Neural cell (in vitro differentiated cells): Measurements from ENCODE around the gene WIPF2.

Experiments used
- EP300 ChIP-seq: fragments of 450-650 bp; conservative IDR thresholded peaks from 2 replicates; pipeline ENCODE4 v1.6.1; 2014; ENCODE audit warnings: antibody characterized with exemption, mild to moderate bottlenecking, moderate library complexity; ENCODE audit not compliant: poor library complexity, severe bottlenecking
- EZH2 ChIP-seq: fragments of 200-600, 300-800 bp; shearing (Covaris generic), sonication (generic); IDR thresholded peaks from 2 replicates; pipeline ENCODE4 v1.6.1; 2014; ENCODE audit warnings: antibody characterized with exemption, low read length, borderline replicate concordance, mild to moderate bottlenecking; ENCODE audit not compliant: insufficient read depth, poor library complexity, severe bottlenecking
- MXI1 ChIP-seq: fragments of 450-650 bp; conservative IDR thresholded peaks from 2 replicates; pipeline ENCODE4 v1.6.1; 2014; ENCODE audit warnings: antibody characterized with exemption, mild to moderate bottlenecking; ENCODE audit not compliant: poor library complexity, severe bottlenecking
- POLR2AphosphoS5 ChIP-seq: IDR thresholded peaks from 2 replicates; pipeline ENCODE4 v1.6.1; 2012
- RAD21 ChIP-seq: fragments of 450-650 bp; conservative IDR thresholded peaks from 2 replicates; pipeline ENCODE4 v1.6.1; 2014; ENCODE audit warnings: antibody characterized with exemption, mild to moderate bottlenecking, moderate library complexity
- SMC3 ChIP-seq: fragments of 450-650 bp; conservative IDR thresholded peaks from 2 replicates; pipeline ENCODE4 v1.6.1; 2014; ENCODE audit warnings: antibody characterized with exemption, mild to moderate bottlenecking, moderate library complexity; ENCODE audit not compliant: poor library complexity
- TAF1 ChIP-seq: IDR thresholded peaks from 2 replicates; pipeline ENCODE4 v1.6.1; 2012; ENCODE audit warnings: low read depth
- TF ChIP-seq, protein P1 (sequence below): fragments of 450-650 bp; IDR thresholded peaks from 2 replicates; pipeline ENCODE4 v1.5.1; 2014; ENCODE audit warnings: antibody characterized with exemption, mild to moderate bottlenecking, moderate library complexity; ENCODE audit not compliant: poor library complexity, severe bottlenecking
- TF ChIP-seq, protein P2 (sequence below): IDR thresholded peaks from 2 replicates; pipeline ENCODE4 v1.6.1; 2012; ENCODE audit warnings: borderline replicate concordance

DNA sequence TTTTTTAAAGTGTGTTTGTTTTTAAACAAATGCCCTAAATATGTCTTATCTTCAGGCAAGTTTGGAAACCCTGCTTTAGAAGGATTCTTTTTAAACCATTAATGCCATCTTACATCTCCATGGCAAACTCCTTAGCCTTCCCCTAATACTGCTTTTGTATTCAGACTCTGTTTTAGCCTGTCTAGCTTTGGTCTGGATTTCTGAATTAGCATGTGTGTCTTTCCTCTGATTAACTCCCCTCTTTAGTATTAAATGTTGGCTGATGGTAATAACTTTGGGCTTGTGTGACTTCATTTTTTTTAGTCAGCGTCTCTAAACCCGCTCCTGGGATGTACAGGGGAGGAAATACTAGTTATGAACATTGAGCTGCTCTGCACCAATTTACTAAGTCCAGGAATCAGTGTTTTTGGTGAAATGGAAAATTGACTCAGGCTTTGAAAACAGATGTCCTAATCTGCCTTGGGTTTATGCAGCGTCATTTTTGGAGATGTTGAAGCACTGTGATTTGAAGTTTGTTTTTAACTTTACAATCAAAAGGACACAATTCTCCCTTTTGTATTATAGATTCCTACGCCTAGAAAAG lies 22.2 kb downstream of the WIPF2 start:
- TF ChIP-seq, protein P1, sequence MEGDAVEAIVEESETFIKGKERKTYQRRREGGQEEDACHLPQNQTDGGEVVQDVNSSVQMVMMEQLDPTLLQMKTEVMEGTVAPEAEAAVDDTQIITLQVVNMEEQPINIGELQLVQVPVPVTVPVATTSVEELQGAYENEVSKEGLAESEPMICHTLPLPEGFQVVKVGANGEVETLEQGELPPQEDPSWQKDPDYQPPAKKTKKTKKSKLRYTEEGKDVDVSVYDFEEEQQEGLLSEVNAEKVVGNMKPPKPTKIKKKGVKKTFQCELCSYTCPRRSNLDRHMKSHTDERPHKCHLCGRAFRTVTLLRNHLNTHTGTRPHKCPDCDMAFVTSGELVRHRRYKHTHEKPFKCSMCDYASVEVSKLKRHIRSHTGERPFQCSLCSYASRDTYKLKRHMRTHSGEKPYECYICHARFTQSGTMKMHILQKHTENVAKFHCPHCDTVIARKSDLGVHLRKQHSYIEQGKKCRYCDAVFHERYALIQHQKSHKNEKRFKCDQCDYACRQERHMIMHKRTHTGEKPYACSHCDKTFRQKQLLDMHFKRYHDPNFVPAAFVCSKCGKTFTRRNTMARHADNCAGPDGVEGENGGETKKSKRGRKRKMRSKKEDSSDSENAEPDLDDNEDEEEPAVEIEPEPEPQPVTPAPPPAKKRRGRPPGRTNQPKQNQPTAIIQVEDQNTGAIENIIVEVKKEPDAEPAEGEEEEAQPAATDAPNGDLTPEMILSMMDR: no peak
- TF ChIP-seq POLR2AphosphoS5 (no peak), EZH2 (no peak), RAD21 (no peak), EP300 (no peak), SMC3 (no peak), TAF1 (no peak), MXI1 (no peak)
- TF ChIP-seq, protein P2, sequence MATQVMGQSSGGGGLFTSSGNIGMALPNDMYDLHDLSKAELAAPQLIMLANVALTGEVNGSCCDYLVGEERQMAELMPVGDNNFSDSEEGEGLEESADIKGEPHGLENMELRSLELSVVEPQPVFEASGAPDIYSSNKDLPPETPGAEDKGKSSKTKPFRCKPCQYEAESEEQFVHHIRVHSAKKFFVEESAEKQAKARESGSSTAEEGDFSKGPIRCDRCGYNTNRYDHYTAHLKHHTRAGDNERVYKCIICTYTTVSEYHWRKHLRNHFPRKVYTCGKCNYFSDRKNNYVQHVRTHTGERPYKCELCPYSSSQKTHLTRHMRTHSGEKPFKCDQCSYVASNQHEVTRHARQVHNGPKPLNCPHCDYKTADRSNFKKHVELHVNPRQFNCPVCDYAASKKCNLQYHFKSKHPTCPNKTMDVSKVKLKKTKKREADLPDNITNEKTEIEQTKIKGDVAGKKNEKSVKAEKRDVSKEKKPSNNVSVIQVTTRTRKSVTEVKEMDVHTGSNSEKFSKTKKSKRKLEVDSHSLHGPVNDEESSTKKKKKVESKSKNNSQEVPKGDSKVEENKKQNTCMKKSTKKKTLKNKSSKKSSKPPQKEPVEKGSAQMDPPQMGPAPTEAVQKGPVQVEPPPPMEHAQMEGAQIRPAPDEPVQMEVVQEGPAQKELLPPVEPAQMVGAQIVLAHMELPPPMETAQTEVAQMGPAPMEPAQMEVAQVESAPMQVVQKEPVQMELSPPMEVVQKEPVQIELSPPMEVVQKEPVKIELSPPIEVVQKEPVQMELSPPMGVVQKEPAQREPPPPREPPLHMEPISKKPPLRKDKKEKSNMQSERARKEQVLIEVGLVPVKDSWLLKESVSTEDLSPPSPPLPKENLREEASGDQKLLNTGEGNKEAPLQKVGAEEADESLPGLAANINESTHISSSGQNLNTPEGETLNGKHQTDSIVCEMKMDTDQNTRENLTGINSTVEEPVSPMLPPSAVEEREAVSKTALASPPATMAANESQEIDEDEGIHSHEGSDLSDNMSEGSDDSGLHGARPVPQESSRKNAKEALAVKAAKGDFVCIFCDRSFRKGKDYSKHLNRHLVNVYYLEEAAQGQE: no peak
